Measurements from ENCODE around the gene USP20. TPM values are rescaled to one million over a fixed set of nuclear protein-coding genes. Genes with fewer than 3 reads are reported as not detected.

Gene USP20
- total RNA-seq, 2 experiments from 2014 or later, result 80.4 to 80.9 TPM

GRCh38 chr9:129866394-129867135 is 31.3 kb downstream of the USP20 start:
- peak overlapping the region; percentile 8 for H3K4me3 ChIP-seq (ENCODE audit: low read length)
- H3K36me3 Mint-ChIP-seq (ENCODE audit: low read depth), result peaks cover 62% of the 10 kb centered on the region
- H3K4me3 Mint-ChIP-seq, result peak overlapping the region; percentile 63
- H3K9me3 Mint-ChIP-seq, result no peaks in the 10 kb centered on the region
- no peaks in the 10 kb centered on the region for H3K27me3 ChIP-seq (ENCODE audit: control insufficient read depth in 1 of 2, insufficient read depth in 2 of 2, low read length in 2 of 2)
- no peaks in the 10 kb centered on the region for H3K9me3 ChIP-seq (ENCODE audit: control insufficient read depth in 1 of 2, insufficient read depth in 1 of 2, low read length in 2 of 2)
- DNase-seq (peak in 12 of 14 experiments; percentile 34 to 88 (median 48)), ATAC-seq (ENCODE audit: poor library complexity) (peak; percentile 38)
- H3K27me3 Mint-ChIP-seq, result no peaks in the 10 kb centered on the region
- H3K4me1 Mint-ChIP-seq (ENCODE audit: low read depth), result peaks cover 81% of the 10 kb centered on the region
- intact Hi-C loops (cut with DNase I, micrococcal nuclease), result loop anchor here (2.0 to 5.0 kb wide), 3 partner anchors 26 to 44 kb away; partner anchors contain the start of gene TOR1A (in 1 of the 2)
- no peak for TF ChIP-seq CTCF (IDR thresholded peaks at IDR 0.05)
- H3K4me1 ChIP-seq (ENCODE audit: insufficient read depth, low read length), result peaks cover 100% of the 10 kb centered on the region
- H3K27ac Mint-ChIP-seq, result peak overlapping the region; percentile 86
- peak overlapping the region; percentile 93 to 96 for H3K27ac ChIP-seq (ENCODE audit: low read depth in 1 of 2, low read length in 2 of 2)
- ChIA-PET CTCF (interaction anchor here (2.2 kb wide), 1 partner anchor 19 kb away, joined by 10 read pairs; no protein-coding TSS in a partner anchor), POLR2A (interaction anchor here (1.3 to 3.9 kb wide), 5 partner anchors 12 to 31 kb away, joined by 4 to 20 read pairs (median 10); partner anchors contain the start of genes C9orf78 and USP20)
- peaks cover 44% of the 10 kb centered on the region for H3K36me3 ChIP-seq (ENCODE audit: insufficient read depth, low read length)

GRCh38 chr9:129867136-129868022 is 32.1 kb downstream of the USP20 start:
- Mint-ChIP-seq H3K27me3 (no peaks in the 10 kb centered on the region), H3K36me3 (ENCODE audit: low read depth) (peaks cover 63% of the 10 kb centered on the region), H3K4me3 (peak overlapping the region; percentile 20), H3K4me1 (ENCODE audit: low read depth) (peaks cover 76% of the 10 kb centered on the region), H3K9me3 (no peaks in the 10 kb centered on the region), H3K27ac (peak overlapping the region; percentile 86)
- Histone ChIP-seq H3K27me3 (ENCODE audit: control insufficient read depth in 1 of 2, insufficient read depth in 2 of 2, low read length in 2 of 2) (no peaks in the 10 kb centered on the region), H3K27ac (ENCODE audit: low read depth in 1 of 2, low read length in 2 of 2) (peak overlapping the region; percentile 93 to 96), H3K9me3 (ENCODE audit: control insufficient read depth in 1 of 2, insufficient read depth in 1 of 2, low read length in 2 of 2) (no peaks in the 10 kb centered on the region), H3K36me3 (ENCODE audit: insufficient read depth, low read length) (peaks cover 39% of the 10 kb centered on the region), H3K4me3 (ENCODE audit: low read length) (no peak overlapping the region), H3K4me1 (ENCODE audit: insufficient read depth, low read length) (peaks cover 99% of the 10 kb centered on the region)
- ATAC-seq (ENCODE audit: poor library complexity) (no peak), DNase-seq (peak in 3 of 14 experiments; percentile 35 to 49 (median 43))
- no peak for TF ChIP-seq CTCF (IDR thresholded peaks at IDR 0.05)
- POLR2A ChIA-PET, result interaction anchor here (0.5 to 3.9 kb wide), 8 partner anchors 17 to 174 kb away, joined by 3 to 33 read pairs (median 6); partner anchors contain the start of genes C9orf78 and USP20
- CTCF ChIA-PET, result no interaction called here
- intact Hi-C loops (cut with DNase I, micrococcal nuclease), result loop anchor here (2.0 to 5.0 kb wide), 4 partner anchors 17 to 45 kb away; partner anchors contain the start of gene TOR1A (in 1 of the 2)
